ENCODE measurements around the gene GRM8.

DNA sequence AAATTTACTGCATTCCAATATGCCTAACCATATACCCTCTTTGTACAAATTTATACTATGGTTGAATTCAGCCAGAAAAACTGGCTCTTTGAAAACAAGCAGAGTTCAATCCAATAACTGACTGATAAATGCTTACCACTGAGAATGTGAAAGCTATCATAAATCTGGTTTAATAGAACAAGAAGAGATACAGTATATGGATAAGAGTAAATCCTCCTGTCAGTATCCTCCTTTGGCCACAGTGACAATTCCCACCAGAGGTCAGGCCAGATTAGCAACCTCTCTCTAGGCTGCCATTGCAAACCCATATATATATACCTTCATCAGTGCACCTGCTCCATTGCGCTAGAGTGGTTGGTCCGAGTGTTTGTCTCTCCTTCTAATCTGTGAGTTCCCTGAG, 647.2 kb downstream of the GRM8 start:
- TF ChIP-seq, protein P1, sequence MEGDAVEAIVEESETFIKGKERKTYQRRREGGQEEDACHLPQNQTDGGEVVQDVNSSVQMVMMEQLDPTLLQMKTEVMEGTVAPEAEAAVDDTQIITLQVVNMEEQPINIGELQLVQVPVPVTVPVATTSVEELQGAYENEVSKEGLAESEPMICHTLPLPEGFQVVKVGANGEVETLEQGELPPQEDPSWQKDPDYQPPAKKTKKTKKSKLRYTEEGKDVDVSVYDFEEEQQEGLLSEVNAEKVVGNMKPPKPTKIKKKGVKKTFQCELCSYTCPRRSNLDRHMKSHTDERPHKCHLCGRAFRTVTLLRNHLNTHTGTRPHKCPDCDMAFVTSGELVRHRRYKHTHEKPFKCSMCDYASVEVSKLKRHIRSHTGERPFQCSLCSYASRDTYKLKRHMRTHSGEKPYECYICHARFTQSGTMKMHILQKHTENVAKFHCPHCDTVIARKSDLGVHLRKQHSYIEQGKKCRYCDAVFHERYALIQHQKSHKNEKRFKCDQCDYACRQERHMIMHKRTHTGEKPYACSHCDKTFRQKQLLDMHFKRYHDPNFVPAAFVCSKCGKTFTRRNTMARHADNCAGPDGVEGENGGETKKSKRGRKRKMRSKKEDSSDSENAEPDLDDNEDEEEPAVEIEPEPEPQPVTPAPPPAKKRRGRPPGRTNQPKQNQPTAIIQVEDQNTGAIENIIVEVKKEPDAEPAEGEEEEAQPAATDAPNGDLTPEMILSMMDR (conservative IDR thresholded peaks at IDR 0.05; ENCODE audit: low read depth, low read length): no peak
- TF ChIP-seq EZH2 (IDR thresholded peaks at IDR 0.05; ENCODE audit: borderline replicate concordance, low read depth, low read length, poor library complexity, severe bottlenecking): no peak
